ENCODE measurements around the gene DHH. TPM values are rescaled to one million over a fixed set of nuclear protein-coding genes. Genes with fewer than 3 reads are reported as not detected.

The DHH gene
- polyA plus RNA-seq, 3 donors, result not detected

DNA sequence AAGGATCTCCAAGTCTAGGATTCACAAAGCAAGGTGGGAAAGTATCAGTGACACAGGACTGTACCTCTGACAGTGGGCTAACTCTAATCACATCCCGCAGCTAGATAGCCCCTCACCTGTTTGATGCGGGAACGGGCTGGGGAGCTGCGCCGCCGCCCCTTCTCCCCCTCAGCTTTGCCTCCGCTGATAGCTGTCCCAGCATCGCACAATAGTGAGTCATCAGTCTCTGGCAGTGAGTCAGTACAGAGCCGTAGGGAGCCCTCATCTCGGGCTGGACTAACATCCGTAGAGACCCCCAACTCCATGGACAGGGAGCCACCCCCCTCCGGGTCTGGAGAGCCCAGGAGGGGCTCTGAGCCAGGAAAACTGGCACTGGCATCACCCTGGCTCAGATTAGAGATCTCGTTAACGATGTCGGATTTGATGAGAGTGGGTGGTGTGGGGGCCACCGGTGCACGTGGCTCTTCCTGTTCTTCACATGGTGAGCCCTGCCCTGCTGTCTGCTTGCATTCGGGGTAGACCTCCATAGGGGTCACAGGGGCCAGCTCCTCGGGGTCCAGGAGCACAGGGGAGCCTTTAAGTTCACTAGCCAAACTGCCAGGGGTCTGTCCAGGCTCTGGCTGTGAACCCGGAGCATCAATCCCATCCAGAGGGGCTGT lies 44.9 kb downstream of the DHH start:
- peak overlapping the region in 4 of 7 donors; percentile 32 to 57 (median 36) for H3K27ac Mint-ChIP-seq
- peaks cover 0 to 3% (median 0%) of the 10 kb centered on the region in 3 donors for H3K27me3 Mint-ChIP-seq (ENCODE audit: low read depth in 3 of 3)
- H3K4me3 ChIP-seq (replicated peaks in 1 of 3; ENCODE audit: low read depth in 2 of 3, low read length in 3 of 3), result no peak overlapping the region
- no peak overlapping the region for H2AFZ ChIP-seq (ENCODE audit: insufficient read depth, low read depth, low read length, poor library complexity, severe bottlenecking)
- no peaks in the 10 kb centered on the region for H3K9me3 ChIP-seq (replicated peaks in 1 of 2; ENCODE audit: control insufficient read depth in 1 of 2, insufficient read depth in 1 of 2, low read length in 2 of 2)
- H3K9ac ChIP-seq (ENCODE audit: insufficient read depth, low read length, poor library complexity, severe bottlenecking), result no peak overlapping the region
- H3K79me2 ChIP-seq (ENCODE audit: insufficient read depth, low read length), result peaks cover 47% of the 10 kb centered on the region
- DNase-seq, result no peak
- intact Hi-C loops (cut with micrococcal nuclease), result loop anchor here in 1 of 2 donors (10.0 kb wide), 1 partner anchor 55 kb away; the partner anchor contains the start of gene DDN
- no peak overlapping the region for H3K27ac ChIP-seq (ENCODE audit: low read depth in 1 of 2, low read length in 2 of 2)
- peaks cover 100% of the 10 kb centered on the region in 2 donors for H3K36me3 ChIP-seq (replicated peaks in 1 of 2; ENCODE audit: control insufficient read depth in 1 of 2, insufficient read depth in 2 of 2, low read length in 2 of 2)
- H3K4me1 ChIP-seq (ENCODE audit: control insufficient read depth in 1 of 2, insufficient read depth in 2 of 2, low read length in 2 of 2), result no peaks in the 10 kb centered on the region
- H3K36me3 Mint-ChIP-seq, result peaks cover 94 to 100% of the 10 kb centered on the region in 2 donors
- no peaks in the 10 kb centered on the region for H3K27me3 ChIP-seq (ENCODE audit: control insufficient read depth in 2 of 2, insufficient read depth in 2 of 2, low read length in 2 of 2)
- no peak overlapping the region for H3K4me3 Mint-ChIP-seq
- H3K4me1 Mint-ChIP-seq, result peaks cover under 1% of the 10 kb centered on the region
- H4K20me1 ChIP-seq (ENCODE audit: insufficient read depth, low read length), result peaks cover 98% of the 10 kb centered on the region
- no peaks in the 10 kb centered on the region for H3K9me3 Mint-ChIP-seq
- TF ChIP-seq, protein P1, sequence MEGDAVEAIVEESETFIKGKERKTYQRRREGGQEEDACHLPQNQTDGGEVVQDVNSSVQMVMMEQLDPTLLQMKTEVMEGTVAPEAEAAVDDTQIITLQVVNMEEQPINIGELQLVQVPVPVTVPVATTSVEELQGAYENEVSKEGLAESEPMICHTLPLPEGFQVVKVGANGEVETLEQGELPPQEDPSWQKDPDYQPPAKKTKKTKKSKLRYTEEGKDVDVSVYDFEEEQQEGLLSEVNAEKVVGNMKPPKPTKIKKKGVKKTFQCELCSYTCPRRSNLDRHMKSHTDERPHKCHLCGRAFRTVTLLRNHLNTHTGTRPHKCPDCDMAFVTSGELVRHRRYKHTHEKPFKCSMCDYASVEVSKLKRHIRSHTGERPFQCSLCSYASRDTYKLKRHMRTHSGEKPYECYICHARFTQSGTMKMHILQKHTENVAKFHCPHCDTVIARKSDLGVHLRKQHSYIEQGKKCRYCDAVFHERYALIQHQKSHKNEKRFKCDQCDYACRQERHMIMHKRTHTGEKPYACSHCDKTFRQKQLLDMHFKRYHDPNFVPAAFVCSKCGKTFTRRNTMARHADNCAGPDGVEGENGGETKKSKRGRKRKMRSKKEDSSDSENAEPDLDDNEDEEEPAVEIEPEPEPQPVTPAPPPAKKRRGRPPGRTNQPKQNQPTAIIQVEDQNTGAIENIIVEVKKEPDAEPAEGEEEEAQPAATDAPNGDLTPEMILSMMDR (IDR thresholded peaks at IDR 0.05), result no peak
- no peak overlapping the region for H3K4me2 ChIP-seq (replicated peaks; ENCODE audit: extremely low read depth, low read length, poor library complexity, severe bottlenecking)
- WGBS (ENCODE audit: insufficient coverage), result 97% methylated on average over 20 of the region's 20 CpGs

DNA sequence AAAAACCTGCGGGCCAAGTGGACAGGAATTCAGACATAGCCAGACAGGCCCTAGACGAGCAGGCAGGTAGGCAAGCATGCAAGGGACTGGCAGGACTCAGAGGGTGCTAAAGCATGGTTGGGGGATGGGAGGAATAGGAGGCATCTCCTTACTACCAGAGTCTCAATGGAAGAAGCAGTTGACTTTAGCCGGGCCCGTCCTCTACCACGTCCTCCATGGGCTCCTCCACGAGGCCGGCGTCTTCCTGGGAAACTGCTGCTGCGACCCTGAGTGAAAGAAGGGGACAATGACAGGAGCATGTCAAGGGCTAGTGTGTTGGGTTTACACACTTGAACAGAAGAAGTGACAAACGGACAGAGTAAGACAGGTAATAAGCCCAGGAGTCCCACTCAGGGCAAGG lies 45.6 kb downstream of the DHH start:
- H3K4me3 ChIP-seq (replicated peaks in 1 of 3; ENCODE audit: low read depth in 2 of 3, low read length in 3 of 3), result no peak overlapping the region
- H3K4me2 ChIP-seq (replicated peaks; ENCODE audit: extremely low read depth, low read length, poor library complexity, severe bottlenecking), result no peak overlapping the region
- peaks cover 0 to 2% (median 0%) of the 10 kb centered on the region in 3 donors for H3K27me3 Mint-ChIP-seq (ENCODE audit: low read depth in 3 of 3)
- peaks cover 98% of the 10 kb centered on the region for H4K20me1 ChIP-seq (ENCODE audit: insufficient read depth, low read length)
- H2AFZ ChIP-seq (ENCODE audit: insufficient read depth, low read depth, low read length, poor library complexity, severe bottlenecking), result no peak overlapping the region
- TF ChIP-seq, protein P1 (IDR thresholded peaks at IDR 0.05), result no peak
- intact Hi-C loops (cut with micrococcal nuclease), result loop anchor here in 1 of 2 donors (10.0 kb wide), 1 partner anchor 54 kb away; the partner anchor contains the start of gene DDN
- no peak overlapping the region for H3K27ac ChIP-seq (ENCODE audit: low read depth in 1 of 2, low read length in 2 of 2)
- H3K9ac ChIP-seq (ENCODE audit: insufficient read depth, low read length, poor library complexity, severe bottlenecking), result no peak overlapping the region
- no peaks in the 10 kb centered on the region for H3K9me3 ChIP-seq (replicated peaks in 1 of 2; ENCODE audit: control insufficient read depth in 1 of 2, insufficient read depth in 1 of 2, low read length in 2 of 2)
- H3K4me3 Mint-ChIP-seq, result no peak overlapping the region
- no peaks in the 10 kb centered on the region for H3K4me1 ChIP-seq (ENCODE audit: control insufficient read depth in 1 of 2, insufficient read depth in 2 of 2, low read length in 2 of 2)
- WGBS (ENCODE audit: insufficient coverage), result 96% methylated on average over 5 of the region's 10 CpGs
- H3K36me3 Mint-ChIP-seq, result peaks cover 94 to 100% of the 10 kb centered on the region in 2 donors
- H3K27me3 ChIP-seq (ENCODE audit: control insufficient read depth in 2 of 2, insufficient read depth in 2 of 2, low read length in 2 of 2), result no peaks in the 10 kb centered on the region
- H3K79me2 ChIP-seq (ENCODE audit: insufficient read depth, low read length), result peaks cover 40% of the 10 kb centered on the region
- peaks cover 100% of the 10 kb centered on the region in 2 donors for H3K36me3 ChIP-seq (replicated peaks in 1 of 2; ENCODE audit: control insufficient read depth in 1 of 2, insufficient read depth in 2 of 2, low read length in 2 of 2)
- DNase-seq, result no peak
- H3K9me3 Mint-ChIP-seq, result no peaks in the 10 kb centered on the region
- no peaks in the 10 kb centered on the region for H3K4me1 Mint-ChIP-seq
- H3K27ac Mint-ChIP-seq, result peak overlapping the region in 1 of 7 donors; percentile 42
